ENCODE data around the gene BSPRY. TPM values are rescaled to one million over a fixed set of nuclear protein-coding genes. Genes with fewer than 3 reads are reported as not detected.
A peak's percentile ranks its signal among the peaks of the same experiment; 100 is the strongest.
"Not testable (repeated sequence)": the region's sequence is repeated elsewhere in the genome, so short reads cannot be mapped to it uniquely, and the experiment has no call there.

BSPRY gene
- total RNA-seq, 1 experiment from 2014 or later: not detected

DNA sequence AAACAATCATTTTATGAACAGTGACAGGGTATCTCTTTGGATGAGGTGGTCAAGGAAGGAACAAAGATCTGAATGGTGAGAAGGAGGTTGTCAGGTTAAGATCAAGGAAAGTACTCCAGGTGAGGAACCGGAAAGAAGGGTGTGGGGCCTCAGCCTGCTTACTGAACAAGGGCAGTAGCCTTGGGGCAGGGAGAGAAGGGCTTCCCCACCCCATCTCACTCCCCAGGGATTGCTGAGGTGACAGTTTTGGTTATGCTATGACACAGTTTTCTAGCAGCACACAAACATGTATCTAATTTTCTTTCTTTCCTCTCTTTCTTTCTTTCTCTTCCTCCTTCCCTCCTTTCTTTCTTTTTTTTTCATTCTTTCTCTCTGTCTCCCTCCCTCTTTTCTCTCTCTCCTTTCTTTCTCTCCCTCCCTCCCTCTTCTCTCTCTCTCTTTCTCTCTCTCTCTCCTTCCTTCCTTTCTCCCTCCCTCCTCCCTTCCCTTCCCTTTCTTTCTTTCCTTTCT, 31.6 kb downstream of the BSPRY start:
- in situ Hi-C loops (cut with HindIII; ENCODE audit: low pct_unique_long_range_greater_than_20kb, low sequenced_read_pairs): no loop called here
- DNase-seq (ENCODE audit: low read depth, low spot score): no peak

DNA sequence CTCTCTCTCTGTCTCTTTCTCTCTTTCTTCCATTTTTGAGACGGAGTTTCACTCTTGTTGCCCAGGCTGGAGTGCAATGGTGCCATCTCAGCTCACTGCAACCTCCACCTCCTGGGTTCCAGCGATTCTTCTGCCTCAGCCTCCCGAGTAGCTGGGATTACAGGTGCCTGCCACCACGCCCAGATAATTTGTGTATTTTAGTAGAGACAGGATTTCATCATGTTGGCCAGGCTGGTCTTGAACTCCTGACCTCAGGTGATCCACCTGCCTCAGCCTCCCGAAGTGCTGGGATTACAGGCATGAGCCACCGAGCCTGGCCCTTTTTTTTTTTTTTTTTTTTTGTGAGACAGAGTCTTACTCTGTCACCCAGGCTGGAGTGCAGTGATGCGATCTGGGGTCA, 32.1 kb downstream of the BSPRY start:
- in situ Hi-C loops (cut with HindIII; ENCODE audit: low pct_unique_long_range_greater_than_20kb, low sequenced_read_pairs): not testable (repeated sequence)

DNA sequence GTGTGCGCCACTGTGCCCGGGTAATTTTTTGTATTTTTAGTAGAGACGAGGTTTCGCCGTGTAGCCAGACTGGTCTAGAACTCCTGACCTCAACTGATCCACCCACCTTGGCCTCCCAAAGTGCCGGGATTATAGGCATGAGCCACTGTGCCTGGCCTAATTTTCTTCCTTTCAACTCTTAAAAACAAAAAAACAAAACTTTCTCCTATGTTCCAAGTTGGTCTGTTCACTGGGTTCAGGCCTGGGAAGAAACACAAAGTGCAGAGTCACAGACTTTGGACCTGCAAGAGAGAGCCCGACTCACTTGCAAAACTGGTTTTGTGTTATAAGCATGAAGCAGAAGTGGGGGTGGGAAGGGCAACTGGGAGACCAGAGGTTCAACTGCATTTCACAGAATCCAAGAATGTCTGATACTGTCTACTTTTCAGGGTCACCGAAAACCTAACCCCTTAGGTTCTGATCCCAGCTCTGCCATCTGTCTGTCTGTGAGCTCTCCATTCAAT, 32.6 kb downstream of the BSPRY start:
- no peak for DNase-seq (ENCODE audit: low read depth, low spot score)
- in situ Hi-C loops (cut with HindIII; ENCODE audit: low pct_unique_long_range_greater_than_20kb, low sequenced_read_pairs): no loop called here

More for the DNA sequence above, 32.1 kb downstream of the BSPRY start:
- not testable (repeated sequence) for DNase-seq (ENCODE audit: low read depth, low spot score)

DNA sequence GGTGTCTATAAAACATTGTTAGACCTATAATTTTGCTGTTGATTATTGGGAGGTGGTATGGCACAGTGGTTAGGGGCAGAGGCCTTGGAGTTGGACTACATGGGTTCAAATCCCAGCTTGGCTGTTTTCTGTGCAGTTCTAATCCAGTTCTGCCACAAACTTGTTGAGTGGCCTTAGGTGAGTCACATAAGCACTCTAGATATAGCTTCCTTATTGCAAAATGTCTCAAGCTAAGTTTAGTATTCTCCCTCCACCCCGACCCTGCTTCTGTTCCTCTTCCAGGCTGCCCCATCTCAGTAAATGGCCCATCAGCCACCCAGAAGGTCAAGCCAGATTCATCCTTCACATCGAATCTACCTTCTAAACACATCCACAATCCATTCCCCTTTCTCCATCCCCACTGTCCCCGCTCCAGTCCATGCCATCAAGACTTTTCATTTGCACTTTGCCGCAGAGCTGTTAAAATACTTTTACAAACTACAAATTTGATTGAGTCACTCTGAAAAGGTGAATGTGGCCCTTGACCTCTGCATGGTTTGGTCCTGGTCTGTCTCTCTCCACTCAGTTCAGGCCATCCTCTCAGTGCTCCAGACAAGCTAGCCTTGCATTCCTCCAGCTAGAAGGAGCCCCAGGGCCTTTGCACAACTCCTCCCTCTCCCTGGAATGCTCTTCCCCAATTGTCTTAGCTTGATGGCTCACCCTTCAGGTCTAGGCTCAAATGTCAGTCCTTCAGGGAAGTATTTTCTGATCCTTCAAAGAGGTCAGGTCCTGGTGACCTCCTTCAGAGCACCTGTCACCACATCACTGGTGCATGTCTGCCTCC, 37.4 kb downstream of the BSPRY start:
- in situ Hi-C loops (cut with HindIII; ENCODE audit: low pct_unique_long_range_greater_than_20kb, low sequenced_read_pairs): no loop called here
- DNase-seq (ENCODE audit: low read depth, low spot score): no peak

DNA sequence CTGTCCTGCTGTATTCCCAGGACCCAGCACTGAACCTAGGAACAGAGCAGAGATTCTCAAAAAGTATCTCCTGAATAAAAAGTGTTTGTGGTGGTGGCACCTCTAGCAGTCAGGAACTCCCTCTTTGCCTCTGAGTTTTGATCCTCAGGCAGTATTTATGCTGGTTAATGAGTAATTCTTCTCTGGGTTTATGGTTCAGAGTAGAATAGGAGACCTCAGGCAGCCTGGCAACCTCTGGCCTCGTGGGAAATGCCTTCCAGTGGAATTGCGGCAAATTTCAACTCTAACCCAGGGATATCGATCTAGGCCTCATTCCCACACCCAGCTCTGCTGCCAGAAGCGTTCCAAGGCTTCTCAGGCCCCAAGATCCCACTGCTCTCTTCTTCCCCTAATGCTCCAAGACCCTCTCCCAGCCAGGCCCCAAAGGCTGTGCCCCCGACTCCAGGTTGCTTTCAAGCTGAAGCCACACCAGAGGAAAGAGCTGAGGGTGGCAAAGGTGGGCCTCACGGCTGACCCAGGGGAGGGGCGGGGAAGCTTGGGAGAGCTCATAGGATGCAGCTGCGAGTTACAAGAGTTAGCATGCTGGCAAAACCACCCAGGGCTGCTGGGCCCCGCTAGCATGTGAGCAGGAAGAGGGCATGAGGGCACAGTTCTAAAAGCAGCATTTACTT, 38.4 kb downstream of the BSPRY start:
- DNase-seq (ENCODE audit: low read depth, low spot score): no peak
- in situ Hi-C loops (cut with HindIII; ENCODE audit: low pct_unique_long_range_greater_than_20kb, low sequenced_read_pairs): no loop called here

DNA sequence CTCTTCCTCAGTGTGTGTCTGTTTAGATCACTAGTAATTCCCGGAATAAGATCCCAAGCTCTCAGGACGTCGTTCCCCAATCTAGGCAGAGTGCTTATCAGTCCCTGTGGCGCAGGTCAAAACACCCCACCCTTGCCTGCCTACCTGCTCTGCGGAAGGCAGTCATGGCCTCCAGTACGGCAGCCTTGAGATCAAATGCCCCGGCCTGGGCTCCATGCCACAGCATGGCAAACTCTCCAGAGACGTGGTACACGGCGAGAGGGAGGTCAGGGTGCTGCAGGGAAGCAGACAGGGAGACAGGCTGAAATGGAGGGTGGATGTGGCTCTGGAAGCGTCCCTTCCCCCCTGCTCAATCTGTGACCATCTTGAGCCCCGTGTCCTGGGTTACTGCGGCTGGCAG, 39.5 kb downstream of the BSPRY start:
- in situ Hi-C loops (cut with HindIII; ENCODE audit: low pct_unique_long_range_greater_than_20kb, low sequenced_read_pairs): no loop called here
- no peak for DNase-seq (ENCODE audit: low read depth, low spot score)

DNA sequence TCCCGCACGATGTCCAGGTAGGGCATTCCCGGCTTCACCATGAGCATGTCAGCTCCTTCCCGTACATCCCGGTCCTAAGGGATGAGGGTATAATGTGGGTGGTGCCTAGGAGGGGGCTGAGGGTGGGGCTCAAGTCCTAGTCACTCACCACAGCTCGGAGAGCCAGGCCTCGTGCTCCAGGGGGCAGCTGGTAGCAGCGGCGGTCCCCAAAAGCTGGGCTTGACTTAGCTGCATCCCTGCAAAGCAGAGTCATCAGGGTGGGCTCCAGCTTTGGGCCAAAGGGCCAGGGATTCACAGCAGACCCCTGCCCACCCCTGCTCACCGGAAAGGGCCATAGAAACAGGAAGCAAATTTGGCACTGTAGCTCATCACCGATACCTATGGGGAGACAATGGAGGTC, 40.1 kb downstream of the BSPRY start:
- in situ Hi-C loops (cut with HindIII; ENCODE audit: low pct_unique_long_range_greater_than_20kb, low sequenced_read_pairs): no loop called here
- DNase-seq (ENCODE audit: low read depth, low spot score): no peak

DNA sequence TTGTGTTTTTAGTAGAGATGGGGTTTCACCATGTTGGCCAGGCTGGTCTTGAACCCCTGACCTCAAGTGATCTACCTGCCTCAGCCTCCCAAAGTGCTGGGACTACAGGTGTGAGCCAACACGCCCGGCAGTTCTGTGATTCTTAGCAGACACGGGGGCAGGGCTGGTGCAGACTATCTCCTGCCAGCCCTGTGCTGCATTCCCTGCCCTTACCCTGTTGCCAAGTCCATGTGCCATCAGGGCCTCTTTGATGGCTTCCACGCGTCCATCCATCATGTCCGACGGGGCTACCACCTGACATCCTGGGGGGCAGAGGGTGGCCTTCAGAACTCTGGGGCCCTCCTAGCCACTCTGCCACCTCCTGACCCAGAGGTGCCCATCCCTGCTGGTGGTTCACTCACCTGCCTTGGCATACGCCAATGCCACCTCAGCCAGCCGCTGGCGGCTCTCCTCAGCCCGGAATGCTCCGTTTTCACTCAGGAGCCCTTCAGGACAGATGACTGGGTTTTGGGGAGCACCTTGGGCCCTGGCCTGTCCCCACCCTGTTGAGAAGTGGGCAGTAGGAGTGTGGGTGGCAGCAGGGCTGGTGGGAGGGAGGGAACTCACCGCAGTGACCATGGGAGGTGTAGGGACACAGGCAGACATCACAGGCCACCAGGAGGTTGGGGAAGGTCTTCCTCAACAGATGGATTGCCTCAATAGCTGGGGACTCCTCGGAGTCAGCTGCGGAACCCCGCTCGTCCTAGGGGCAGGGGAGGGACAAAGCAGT, 41.0 kb downstream of the BSPRY start:
- in situ Hi-C loops (cut with HindIII; ENCODE audit: low pct_unique_long_range_greater_than_20kb, low sequenced_read_pairs): no loop called here
- DNase-seq (ENCODE audit: low read depth, low spot score): no peak

DNA sequence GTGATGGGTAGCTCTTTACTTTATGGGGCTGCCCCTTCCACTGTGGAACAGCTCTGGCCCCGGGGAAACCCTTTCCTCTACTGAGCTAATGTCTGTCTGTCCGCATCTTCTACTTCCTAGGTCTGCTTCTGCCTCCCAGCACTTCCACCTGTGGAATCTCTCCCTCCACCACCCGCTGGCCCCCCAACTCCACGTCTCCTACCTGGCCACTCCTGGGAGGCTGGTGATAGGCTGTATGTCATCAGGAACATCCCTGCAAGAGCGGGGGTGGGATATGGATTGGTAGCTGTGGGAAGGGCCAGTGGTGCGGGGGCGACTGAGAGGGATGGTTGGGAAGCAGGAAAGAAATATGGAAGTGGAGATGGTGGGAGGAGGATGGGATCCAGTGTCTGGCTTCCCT, 42.6 kb downstream of the BSPRY start:
- in situ Hi-C loops (cut with HindIII; ENCODE audit: low pct_unique_long_range_greater_than_20kb, low sequenced_read_pairs): no loop called here
- DNase-seq (ENCODE audit: low read depth, low spot score): no peak

DNA sequence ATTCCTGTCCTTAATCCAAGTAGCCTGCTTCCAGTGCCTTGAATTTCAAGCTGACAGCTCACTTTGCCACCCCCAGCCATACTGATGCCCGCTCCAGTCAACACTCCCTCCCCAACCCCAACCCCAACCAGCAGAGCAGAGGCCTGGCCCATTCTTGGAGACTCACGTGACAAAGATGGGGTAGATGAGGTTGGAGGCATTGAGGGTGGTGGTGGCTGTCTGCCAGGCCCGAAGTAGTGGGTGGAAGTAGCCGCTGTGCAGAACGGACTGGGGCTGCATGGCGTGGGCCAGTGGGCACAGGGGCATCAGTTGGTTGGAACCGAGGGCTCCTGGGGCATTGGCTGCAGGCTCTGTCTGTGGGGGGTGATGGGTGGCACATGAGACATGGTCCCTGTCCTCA, 43.9 kb downstream of the BSPRY start:
- no peak for DNase-seq (ENCODE audit: low read depth, low spot score)
- in situ Hi-C loops (cut with HindIII; ENCODE audit: low pct_unique_long_range_greater_than_20kb, low sequenced_read_pairs): no loop called here

DNA sequence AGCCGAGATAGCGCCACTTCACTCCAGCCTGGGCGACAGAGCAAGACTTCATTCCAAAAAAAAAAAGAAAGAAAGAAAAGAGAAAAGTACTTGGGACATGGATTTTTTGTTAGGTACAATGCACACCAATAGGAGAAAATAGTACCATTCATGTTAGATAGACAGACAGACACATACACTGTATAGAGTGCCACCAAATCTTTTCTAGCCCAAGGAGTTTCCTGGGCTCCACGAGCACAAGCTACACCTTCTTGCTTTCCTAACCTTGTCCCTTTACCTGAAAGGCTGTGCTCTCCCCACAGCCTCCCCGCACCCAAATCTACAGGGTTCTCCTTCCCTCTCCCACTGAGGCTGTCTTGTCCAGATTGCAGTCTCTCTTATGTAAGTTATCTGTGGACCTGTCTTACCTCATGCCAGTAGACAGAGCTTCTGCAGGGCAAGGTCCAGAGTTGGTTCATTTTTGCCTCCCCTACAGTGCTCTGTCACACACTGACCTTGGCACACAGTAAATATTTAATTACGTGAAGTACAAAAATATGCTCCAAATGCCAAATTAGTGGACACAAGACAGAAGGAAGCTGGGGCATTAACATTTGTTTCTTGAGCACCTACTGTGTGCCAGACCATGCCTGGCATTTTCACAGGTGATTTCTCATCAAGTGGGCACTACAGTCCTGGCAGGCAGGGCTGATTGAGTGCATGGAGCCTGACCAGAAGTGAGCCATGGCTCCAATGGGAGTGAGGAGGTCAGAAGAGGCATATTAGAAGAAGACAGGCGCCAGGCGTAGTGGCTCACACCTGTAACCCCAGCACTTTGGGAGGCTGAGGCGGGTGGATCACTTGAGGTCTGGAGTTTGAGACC, 45.9 kb downstream of the BSPRY start:
- no peak for DNase-seq (ENCODE audit: low read depth, low spot score)
- in situ Hi-C loops (cut with HindIII; ENCODE audit: low pct_unique_long_range_greater_than_20kb, low sequenced_read_pairs): no loop called here

DNA sequence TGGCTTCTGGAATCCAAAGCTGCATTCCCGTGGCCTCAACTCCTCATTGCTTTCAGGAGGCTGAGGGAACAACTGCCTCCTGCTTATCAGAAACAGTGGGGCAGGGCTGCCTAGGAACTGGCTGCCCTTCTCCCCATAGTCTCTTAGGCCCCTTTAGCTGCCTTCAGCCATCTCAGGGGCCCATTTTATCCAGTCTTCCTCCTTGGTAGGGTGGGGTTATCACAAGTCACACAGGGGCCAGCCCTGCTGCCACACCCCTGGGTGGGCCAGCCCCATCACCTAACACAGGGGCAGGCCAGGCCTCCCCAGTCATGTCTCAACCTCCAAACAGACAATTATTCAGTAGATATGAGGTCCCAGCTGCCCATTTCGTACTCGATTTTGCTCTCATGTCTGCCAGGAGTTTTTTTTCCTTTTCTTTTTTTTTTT, 47.9 kb downstream of the BSPRY start:
- DNase-seq (ENCODE audit: low read depth, low spot score): no peak
- in situ Hi-C loops (cut with HindIII; ENCODE audit: low pct_unique_long_range_greater_than_20kb, low sequenced_read_pairs): no loop called here

DNA sequence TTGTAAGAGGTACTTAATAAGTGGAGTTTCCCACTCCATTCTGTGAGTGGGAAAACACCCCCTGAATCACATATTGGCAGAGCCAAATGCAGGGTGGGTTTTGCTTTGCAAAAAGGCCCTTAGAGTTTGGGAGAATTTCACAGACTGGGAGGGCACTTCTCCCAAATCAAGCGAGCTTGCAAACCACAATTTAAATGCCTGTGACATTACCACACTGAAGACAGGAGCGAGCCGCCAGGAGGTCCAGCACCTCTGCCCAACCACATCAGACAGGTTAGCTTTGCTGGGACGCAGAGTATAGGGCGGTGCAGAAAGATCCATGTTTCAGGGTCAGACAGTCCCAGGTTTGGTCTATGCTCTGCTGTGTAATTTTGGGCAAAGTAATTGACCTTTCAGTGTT, 49.5 kb downstream of the BSPRY start:
- no peak for DNase-seq (ENCODE audit: low read depth, low spot score)
- in situ Hi-C loops (cut with HindIII; ENCODE audit: low pct_unique_long_range_greater_than_20kb, low sequenced_read_pairs): no loop called here

DNA sequence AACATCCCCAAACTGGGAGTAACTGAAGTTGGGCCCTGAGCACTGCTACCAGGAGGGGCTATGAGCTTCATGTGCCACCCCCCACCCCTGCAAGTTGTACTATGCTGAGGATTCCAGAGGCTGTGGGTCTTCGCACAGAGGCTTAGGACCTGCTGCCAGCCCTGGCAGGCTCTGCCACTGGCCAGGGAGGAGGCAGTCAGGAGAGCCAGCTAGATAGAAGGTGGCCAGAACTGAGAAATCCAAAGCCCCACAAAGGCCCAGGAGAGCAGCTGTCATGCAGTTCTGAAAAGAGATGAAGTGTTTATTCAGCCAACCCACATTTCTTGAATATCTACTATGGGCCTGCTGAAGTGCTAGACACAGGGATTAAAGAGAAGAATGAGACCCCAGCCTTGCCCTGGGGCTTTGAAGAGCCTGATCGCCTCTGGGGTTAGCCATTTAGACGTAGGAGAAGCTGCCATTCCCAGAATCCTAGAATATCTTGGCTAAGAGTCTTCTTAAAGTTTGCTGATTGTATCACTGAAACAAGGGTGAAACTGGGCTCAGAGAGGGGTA, 50.4 kb downstream of the BSPRY start:
- no peak for DNase-seq (ENCODE audit: low read depth, low spot score)
- in situ Hi-C loops (cut with HindIII; ENCODE audit: low pct_unique_long_range_greater_than_20kb, low sequenced_read_pairs): no loop called here

DNA sequence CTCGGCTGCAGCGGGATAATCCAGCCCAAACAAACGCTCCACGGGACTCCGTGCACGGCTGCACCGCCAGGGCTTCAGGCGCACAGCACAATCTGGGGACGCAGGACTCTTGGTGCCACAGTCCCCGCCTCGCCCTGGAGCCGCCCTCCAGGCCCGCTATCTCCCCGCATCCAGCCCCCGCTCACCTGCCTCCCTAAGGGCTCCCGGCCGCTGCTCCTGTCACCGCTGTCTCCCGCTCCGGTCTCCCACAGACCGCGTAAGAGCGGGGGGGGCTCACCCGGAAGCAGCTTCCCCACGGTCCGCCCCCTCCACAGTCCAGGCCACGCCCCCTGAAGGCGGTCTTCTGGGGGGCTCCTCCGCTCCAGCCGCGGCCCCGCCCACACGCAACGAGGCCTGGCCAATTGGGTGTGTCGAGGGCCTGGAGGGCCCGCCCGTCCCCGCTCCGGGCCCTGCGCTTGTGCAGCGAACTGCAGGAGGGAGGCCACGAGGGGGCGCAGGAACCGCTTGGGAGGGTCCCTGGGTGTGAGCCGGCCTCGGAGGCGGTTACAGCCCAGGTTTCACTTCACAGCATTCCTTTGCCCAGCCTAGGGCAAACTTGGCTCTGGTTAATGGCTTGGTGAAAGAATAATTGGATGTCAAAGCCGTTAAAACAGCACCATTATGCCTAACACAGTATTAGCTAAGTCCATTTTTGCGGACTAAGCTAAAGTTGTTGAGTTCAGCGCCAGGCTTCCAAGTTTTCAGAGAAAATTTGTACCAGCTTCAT, 51.9 kb downstream of the BSPRY start, which contains the start of gene ALAD:
Gene ALAD, minus strand, starts transcription at position 258 of the 766 bp plus-strand sequence. CDS start 7,725 bp downstream, outside the sequence.
- DNase-seq (ENCODE audit: low read depth, low spot score): peak; percentile 98
- in situ Hi-C loops (cut with HindIII; ENCODE audit: low pct_unique_long_range_greater_than_20kb, low sequenced_read_pairs): no loop called here

DNA sequence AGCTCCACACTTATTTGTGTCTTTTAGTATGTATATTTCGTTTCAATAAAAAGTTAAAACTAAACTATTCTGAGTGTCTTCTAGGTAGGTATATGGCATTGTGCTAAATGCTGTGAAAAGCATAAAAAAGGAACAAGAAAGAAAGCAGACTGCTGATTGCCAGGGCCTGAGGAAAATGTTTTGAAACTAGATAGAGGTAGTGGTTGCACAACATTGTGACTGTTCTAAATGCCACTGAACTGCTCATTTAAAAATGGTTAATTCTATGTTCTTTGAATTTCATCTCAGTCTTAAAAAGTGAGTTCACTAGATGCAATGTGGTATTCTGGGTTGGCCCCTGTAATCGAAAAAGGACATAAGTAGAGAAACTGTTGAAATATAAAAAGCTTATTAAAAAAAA, 54.3 kb downstream of the BSPRY start:
- DNase-seq (ENCODE audit: low read depth, low spot score): no peak
- in situ Hi-C loops (cut with HindIII; ENCODE audit: low pct_unique_long_range_greater_than_20kb, low sequenced_read_pairs): no loop called here

Measured in SK-MEL-5 (cell line).